PC-9 (cell line): ENCODE results near the gene CECR2.

ENCODE experiments used
- EZH2 ChIP-seq: fragments of 200-600 bp; sonication (generic); IDR thresholded peaks from 2 replicates; pipeline ENCODE4 v1.8.0; 2017; ENCODE audit warnings: antibody characterized with exemption, low read depth
- TF ChIP-seq, protein P1 (sequence below): fragments of 200-600 bp; sonication (generic); conservative IDR thresholded peaks from 2 replicates; pipeline ENCODE4 v1.6.1; 2017; ENCODE audit warnings: mixed run types, antibody characterized with exemption, mild to moderate bottlenecking, moderate library complexity

DNA sequence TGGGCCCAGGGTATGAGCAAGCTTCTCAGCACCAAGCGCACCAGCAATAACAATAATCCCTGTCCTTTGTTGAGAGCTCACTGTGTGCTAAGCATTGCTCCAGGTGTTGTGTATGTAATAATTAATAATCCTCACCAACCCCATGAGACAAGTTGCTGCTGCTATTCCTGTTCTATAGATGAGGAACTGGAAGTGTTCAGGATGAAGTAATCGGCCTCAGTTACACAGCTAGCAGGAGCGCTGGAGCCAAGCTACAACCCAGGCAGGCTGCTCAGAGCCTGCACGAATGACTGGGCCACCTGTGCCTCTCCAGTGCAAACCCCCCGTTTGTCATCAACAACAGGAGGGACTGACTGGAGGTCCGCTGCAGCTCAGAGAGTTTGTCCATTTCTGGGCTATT, 35.2 kb upstream of the CECR2 start:
- TF ChIP-seq, protein P1, sequence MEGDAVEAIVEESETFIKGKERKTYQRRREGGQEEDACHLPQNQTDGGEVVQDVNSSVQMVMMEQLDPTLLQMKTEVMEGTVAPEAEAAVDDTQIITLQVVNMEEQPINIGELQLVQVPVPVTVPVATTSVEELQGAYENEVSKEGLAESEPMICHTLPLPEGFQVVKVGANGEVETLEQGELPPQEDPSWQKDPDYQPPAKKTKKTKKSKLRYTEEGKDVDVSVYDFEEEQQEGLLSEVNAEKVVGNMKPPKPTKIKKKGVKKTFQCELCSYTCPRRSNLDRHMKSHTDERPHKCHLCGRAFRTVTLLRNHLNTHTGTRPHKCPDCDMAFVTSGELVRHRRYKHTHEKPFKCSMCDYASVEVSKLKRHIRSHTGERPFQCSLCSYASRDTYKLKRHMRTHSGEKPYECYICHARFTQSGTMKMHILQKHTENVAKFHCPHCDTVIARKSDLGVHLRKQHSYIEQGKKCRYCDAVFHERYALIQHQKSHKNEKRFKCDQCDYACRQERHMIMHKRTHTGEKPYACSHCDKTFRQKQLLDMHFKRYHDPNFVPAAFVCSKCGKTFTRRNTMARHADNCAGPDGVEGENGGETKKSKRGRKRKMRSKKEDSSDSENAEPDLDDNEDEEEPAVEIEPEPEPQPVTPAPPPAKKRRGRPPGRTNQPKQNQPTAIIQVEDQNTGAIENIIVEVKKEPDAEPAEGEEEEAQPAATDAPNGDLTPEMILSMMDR = no peak
- no peak for TF ChIP-seq EZH2
